Esophagus muscularis mucosa (tissue), 4 donors: ENCODE measurements around the gene ARHGAP15. TPM values are rescaled to one million over a fixed set of nuclear protein-coding genes. Genes with fewer than 3 reads are reported as not detected.

ENCODE experiments used
- DNase-seq: peaks from one replicate; pipeline ENCODE4 v3.0.0-alpha.2; 2017; ENCODE audit errors: extremely low spot score
- H3K27ac ChIP-seq, 4 donors: fragments of 200-600 bp; sonication (generic); replicated peaks in 1 of 4; 1 replicate in 3 of 4; 2 replicates in 1 of 4; pipeline ENCODE4 v1.5.1; 2016 to 2019; ENCODE audit warnings: mild to moderate bottlenecking in 1 of 4
- H3K27me3 ChIP-seq, 4 donors: fragments of 200-600 bp; sonication (generic); one replicate each; pipeline versions ENCODE4 v1.5.1 to v1.6.0; 2016 to 2019
- H3K36me3 ChIP-seq, 4 donors: fragments of 200-600 bp; sonication (generic); one replicate each; pipeline ENCODE4 v1.5.1; 2016 to 2019
- H3K4me1 ChIP-seq, 4 donors: fragments of 200-600 bp; sonication (generic); one replicate each; pipeline ENCODE4 v1.5.1; 2016 to 2019
- H3K4me3 ChIP-seq, 4 donors: fragments of 200-600 bp; sonication (generic); 1 replicate in 2 of 4; 2 replicates in 2 of 4; pipeline ENCODE4 v1.5.1; 2016 to 2019; ENCODE audit warnings: mild to moderate bottlenecking in 4 of 4, moderate library complexity in 1 of 4
- H3K9me3 ChIP-seq, 4 donors: fragments of 200-600 bp; sonication (generic); 1 replicate in 3 of 4; 2 replicates in 1 of 4; pipeline ENCODE4 v1.5.1; 2016 to 2019
- CTCF ChIP-seq, 3 experiments: fragments of 200-600 bp in 2 of 3; fragments of 450-650 bp in 1 of 3; sonication (generic) in 2 of 3; IDR thresholded peaks; one replicate each; pipeline ENCODE4 v1.5.1; 2017 to 2019; ENCODE audit warnings: antibody characterized with exemption in 3 of 3, mild to moderate bottlenecking in 2 of 3, moderate library complexity in 1 of 3
- EP300 ChIP-seq: sonication (generic); formaldehyde crosslinking; IDR thresholded peaks from one replicate; pipeline ENCODE4 v1.6.1; 2017; ENCODE audit warnings: antibody characterized with exemption
- POLR2A ChIP-seq: fragments of 450-650 bp; IDR thresholded peaks from one replicate; pipeline ENCODE4 v1.6.1; 2017; ENCODE audit warnings: antibody characterized with exemption, moderate library complexity, mild to moderate bottlenecking, low read depth
- POLR2AphosphoS5 ChIP-seq, 2 donors: sonication (generic); formaldehyde crosslinking; IDR thresholded peaks; one replicate each; pipeline ENCODE4 v1.6.1; 2017; ENCODE audit warnings: antibody characterized with exemption in 2 of 2
- WGBS: methylation state at CpG from one replicate; pipeline ENCODE4 v1.1.5; 2018; 5-methylcytosine and 5-hydroxymethylcytosine counted together
- intact Hi-C: fragments of 100-400 bp; cut with DNase I; formaldehyde crosslinking; loops from one replicate; pipeline ENCODE4 v1.15.1; 2023
- total RNA-seq, 4 donors: library from RNA; depleted of rRNA; stranded (reverse); fragments of >200 nt; gene quantifications; one replicate each; pipeline versions ENCODE4 v1.1.0 to v1.2.1, GENCODE V29; 2016

The ARHGAP15 gene
- total RNA-seq, 4 donors from 2014 or later, result 5.4 to 13.3 (median 7.1) TPM

- 71% methylated on average over 5 of the region's 5 CpGs for WGBS
- intact Hi-C loops, result no loop called here
- Histone ChIP-seq H3K4me1 (peaks cover 0 to 14% (median 7%) of the 10 kb centered on the region in 4 donors), H3K27me3 (no peaks in the 10 kb centered on the region), H3K4me3 (no peak overlapping the region), H3K27ac (no peak overlapping the region), H3K36me3 (no peaks in the 10 kb centered on the region), H3K9me3 (no peaks in the 10 kb centered on the region)
- no peak for TF ChIP-seq POLR2AphosphoS5 (IDR thresholded peaks at IDR 0.05)
- peak; percentile 38 to 52 (median 38) for TF ChIP-seq CTCF (IDR thresholded peaks at IDR 0.05)
- DNase-seq, result no peak
Observed at GRCh38 chr2:143686585-143687164, 557.5 kb downstream of the ARHGAP15 start.

GRCh38 chr2:143688248-143688647 is 559.0 kb downstream of the ARHGAP15 start:
- Histone ChIP-seq H3K27me3 (no peaks in the 10 kb centered on the region), H3K4me1 (peaks cover 0 to 14% (median 7%) of the 10 kb centered on the region in 4 donors), H3K4me3 (no peak overlapping the region), H3K27ac (no peak overlapping the region), H3K9me3 (no peaks in the 10 kb centered on the region), H3K36me3 (no peaks in the 10 kb centered on the region)
- no peak for DNase-seq
- intact Hi-C loops, result no loop called here
- WGBS, result 88% methylated on average over 2 of the region's 2 CpGs
- no peak for TF ChIP-seq POLR2A
- no peak for TF ChIP-seq EP300
- no peak for TF ChIP-seq CTCF (IDR thresholded peaks at IDR 0.05)
- TF ChIP-seq POLR2AphosphoS5 (IDR thresholded peaks at IDR 0.05), result no peak

- no peak overlapping the region for H3K27ac ChIP-seq
- intact Hi-C loops, result no loop called here
- H3K27me3 ChIP-seq, result no peaks in the 10 kb centered on the region
- 92% methylated on average over 2 of the region's 2 CpGs for WGBS
- TF ChIP-seq POLR2A (no peak), POLR2AphosphoS5 (IDR thresholded peaks at IDR 0.05) (no peak), EP300 (no peak), CTCF (IDR thresholded peaks at IDR 0.05) (no peak)
- H3K9me3 ChIP-seq, result no peaks in the 10 kb centered on the region
- no peak for DNase-seq
- H3K4me1 ChIP-seq, result peaks cover 0 to 14% (median 7%) of the 10 kb centered on the region in 4 donors
- H3K4me3 ChIP-seq, result no peak overlapping the region
- no peaks in the 10 kb centered on the region for H3K36me3 ChIP-seq
Observed at GRCh38 chr2:143688815-143689214, 559.6 kb downstream of the ARHGAP15 start.

- intact Hi-C loops, result no loop called here
- H3K27me3 ChIP-seq, result no peaks in the 10 kb centered on the region
- no peak for TF ChIP-seq POLR2AphosphoS5 (IDR thresholded peaks at IDR 0.05)
- no peak for TF ChIP-seq CTCF (IDR thresholded peaks at IDR 0.05)
- no peak for TF ChIP-seq POLR2A
- no peak for TF ChIP-seq EP300
- H3K4me3 ChIP-seq, result no peak overlapping the region
- H3K4me1 ChIP-seq, result peaks cover 0 to 9% (median 2%) of the 10 kb centered on the region in 4 donors
- 88% methylated on average over 1 of the region's 1 CpG for WGBS
- H3K9me3 ChIP-seq, result no peaks in the 10 kb centered on the region
- H3K36me3 ChIP-seq, result no peaks in the 10 kb centered on the region
- no peak for DNase-seq
- H3K27ac ChIP-seq, result no peak overlapping the region
Observed at GRCh38 chr2:143689541-143689940, 560.3 kb downstream of the ARHGAP15 start.

- no peaks in the 10 kb centered on the region for H3K36me3 ChIP-seq
- H3K27me3 ChIP-seq, result no peaks in the 10 kb centered on the region
- H3K27ac ChIP-seq, result no peak overlapping the region
- TF ChIP-seq POLR2AphosphoS5 (IDR thresholded peaks at IDR 0.05), result no peak
- no peak for TF ChIP-seq EP300
- TF ChIP-seq CTCF (IDR thresholded peaks at IDR 0.05), result no peak
- TF ChIP-seq POLR2A, result no peak
- H3K4me3 ChIP-seq, result no peak overlapping the region
- no peaks in the 10 kb centered on the region for H3K9me3 ChIP-seq
- intact Hi-C loops, result no loop called here
- peaks cover 0 to 2% (median 0%) of the 10 kb centered on the region in 4 donors for H3K4me1 ChIP-seq
- WGBS, result 75% methylated on average over 2 of the region's 2 CpGs
- DNase-seq, result no peak
Observed at GRCh38 chr2:143690235-143690634, 561.0 kb downstream of the ARHGAP15 start.
